HG03342 (cell line): ENCODE results near the gene FASTKD3.
A peak's percentile ranks its signal among the peaks of the same experiment; 100 is the strongest.

Experiments used
- ATAC-seq: cut with Tn5 transposase; IDR thresholded peaks from one replicate; pipeline ENCODE4 v1.9.1; 2021; ENCODE audit warnings: mild to moderate bottlenecking, moderate library complexity; ENCODE audit not compliant: unreplicated experiment

FASTKD3 gene

GRCh38 chr5:7850395-7851239 lies 18.2 kb downstream of the FASTKD3 start, which contains the start of gene CFAP90:
CFAP90 (minus strand) TSS chr5:7851133; CDS start chr5:7851021, 112 bp downstream.
- no peak for ATAC-seq

- no peak for ATAC-seq
These were observed 19.0 kb downstream of the FASTKD3 start for GRCh38 chr5:7849681-7850394.

DNA sequence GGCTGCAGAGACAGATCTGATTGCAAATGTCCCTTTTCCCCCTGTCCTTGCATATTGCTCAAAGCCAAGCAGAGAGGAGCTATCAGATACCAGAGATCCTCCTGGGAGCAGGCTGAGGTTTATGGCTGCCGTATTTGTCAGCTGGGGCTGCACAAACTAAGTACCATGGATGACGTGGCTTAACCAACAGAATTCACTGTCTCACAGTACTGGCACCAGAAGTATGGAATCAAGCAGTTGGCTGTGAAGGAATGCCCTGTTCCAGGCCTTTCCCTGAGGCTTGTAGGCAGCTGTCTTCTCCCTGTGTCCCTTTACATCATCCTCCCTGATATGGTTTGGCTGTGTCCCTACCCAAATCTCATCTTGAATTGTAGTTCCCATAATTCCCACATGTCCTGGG lies 20.5 kb downstream of the FASTKD3 start:
- no peak for ATAC-seq

- no peak for ATAC-seq
These were observed 22.5 kb downstream of the FASTKD3 start for GRCh38 chr5:7846327-7846726.

DNA sequence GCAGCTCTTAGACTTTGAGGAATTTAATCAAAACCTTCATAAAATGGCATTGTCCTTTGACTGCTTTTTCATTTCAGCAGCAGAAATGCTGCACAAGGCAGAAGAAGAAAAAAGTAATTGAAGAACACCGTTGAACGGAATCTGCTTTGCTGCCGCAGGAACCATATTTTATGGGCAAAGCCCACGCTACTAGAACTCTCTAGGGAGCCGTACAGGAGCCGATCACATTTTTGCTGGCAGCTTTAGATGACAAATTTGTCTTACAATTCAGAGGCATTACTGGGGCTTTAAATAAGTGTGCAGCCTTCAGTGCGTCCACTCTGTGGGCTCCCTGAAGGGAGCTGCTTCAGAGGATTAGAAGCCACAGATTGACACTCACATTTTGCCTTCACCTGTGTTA lies 23.3 kb downstream of the FASTKD3 start:
- no peak for ATAC-seq

DNA sequence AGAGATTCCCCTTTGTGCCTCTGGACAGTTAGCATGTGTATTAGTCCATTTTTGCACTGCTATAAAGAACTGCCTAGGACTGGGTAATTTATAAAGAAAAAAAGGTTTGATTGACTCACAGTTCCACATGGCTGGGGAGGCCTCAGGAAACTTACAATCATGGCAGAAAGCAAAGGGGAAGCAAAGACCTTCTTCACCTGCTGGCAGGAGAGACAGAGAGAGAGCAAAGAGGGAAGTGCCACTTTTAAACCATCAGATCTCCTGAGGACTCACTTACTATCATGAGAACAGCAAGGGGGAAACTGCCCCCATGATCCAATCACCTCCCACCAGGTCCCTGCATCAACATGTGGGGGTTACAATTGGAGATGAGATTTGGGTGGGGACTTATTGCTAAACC lies 23.9 kb downstream of the FASTKD3 start:
- no peak for ATAC-seq

- ATAC-seq, result no peak
These were observed 26.3 kb downstream of the FASTKD3 start for GRCh38 chr5:7842531-7842930.

DNA sequence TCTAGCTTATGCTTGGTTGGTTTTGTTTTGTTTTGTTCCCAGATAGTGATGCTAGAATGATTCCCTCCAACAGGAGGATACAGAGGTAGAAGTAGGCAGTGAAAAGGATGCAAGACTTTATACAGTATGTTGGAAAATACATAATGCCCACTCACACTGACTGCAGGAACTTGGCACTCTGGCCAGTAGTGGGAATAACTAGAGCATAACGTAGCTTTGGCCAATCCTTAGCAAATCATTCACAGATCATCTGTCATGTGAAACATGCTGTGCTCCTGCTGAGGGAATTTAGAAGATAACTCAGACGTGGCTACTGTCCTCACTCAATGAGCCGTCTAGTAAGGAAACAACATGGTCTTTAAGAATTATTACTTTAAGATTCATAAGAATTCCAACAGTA lies 31.4 kb downstream of the FASTKD3 start:
- ATAC-seq, result no peak

DNA sequence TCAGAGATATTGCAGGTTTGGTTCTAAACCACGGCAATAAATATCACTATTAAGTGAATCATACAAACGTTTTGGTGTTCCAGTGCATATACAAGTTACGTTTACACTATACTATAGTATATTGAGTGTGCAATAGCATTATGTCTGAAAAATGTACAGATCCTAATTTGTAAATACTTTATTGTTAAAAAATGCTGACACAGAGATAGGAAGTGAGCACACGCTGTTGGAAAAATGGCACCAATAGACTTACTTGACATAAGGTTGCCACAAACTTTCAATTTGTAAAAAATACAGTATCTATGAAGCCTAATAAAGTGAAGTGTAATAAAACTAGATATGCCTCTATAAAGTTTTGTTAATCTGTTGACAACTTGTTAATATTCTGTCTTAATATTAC lies 33.8 kb downstream of the FASTKD3 start:
- ATAC-seq, result no peak

DNA sequence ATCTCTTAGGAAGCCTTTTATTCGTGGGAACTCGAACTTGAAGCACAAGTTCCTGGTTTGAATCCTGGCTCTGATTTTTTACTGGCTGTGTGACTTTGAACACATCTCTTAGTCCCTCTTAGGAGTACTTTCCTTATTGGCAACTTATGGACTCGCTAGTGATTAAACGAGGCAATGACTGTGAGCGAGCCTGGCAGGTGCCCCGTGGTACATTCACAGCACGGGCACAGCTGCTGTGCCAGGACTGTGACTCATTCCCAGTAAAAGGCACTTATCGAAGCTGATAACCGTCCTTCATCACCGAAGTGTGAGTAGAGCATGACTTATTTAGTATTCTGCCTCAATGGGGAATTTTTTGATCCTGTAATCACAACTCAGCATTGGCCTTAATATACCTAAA lies 40.6 kb downstream of the FASTKD3 start:
- no peak for ATAC-seq

- no peak for ATAC-seq
These were observed 41.2 kb downstream of the FASTKD3 start for GRCh38 chr5:7827610-7828009.

- ATAC-seq, result no peak
These were observed 43.2 kb downstream of the FASTKD3 start for GRCh38 chr5:7825630-7826029.

DNA sequence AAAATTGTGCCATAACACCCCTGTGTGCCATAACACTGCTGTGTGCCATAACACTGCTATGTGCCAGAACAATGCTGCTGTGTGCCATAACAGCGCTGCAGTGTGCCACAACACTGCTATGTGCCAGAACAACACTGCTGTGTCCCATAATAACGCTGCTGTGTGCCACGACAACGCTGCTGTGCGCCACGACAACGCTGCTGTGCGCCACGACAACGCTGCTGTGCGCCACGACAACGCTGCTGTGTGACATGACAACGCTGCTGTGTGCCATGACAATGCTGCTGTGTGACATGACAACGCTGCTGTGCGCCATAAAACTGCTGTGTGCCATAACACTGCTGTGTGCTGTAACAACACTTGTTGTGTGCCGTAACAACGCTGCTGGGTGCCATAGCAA lies 43.8 kb downstream of the FASTKD3 start:
- ATAC-seq, result no peak

DNA sequence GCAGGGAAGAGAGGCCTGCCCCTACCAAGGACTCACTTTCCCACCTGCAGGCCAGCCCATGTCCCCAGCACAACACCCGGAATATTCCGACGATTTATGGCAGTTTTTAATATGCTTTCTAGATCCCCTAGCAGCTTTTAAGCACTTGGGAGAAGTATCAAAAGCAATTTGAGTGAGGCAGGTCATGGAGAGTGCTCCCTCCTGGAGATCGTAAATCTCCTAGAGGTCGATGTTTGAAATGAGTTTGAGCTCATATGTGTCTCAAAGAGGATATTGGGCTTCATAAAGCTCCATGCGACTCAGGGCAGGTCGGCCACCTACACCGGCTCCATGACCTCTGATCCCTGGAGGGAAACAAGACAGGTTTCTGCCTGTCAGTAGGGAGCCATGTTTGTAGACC lies 45.2 kb downstream of the FASTKD3 start:
- no peak for ATAC-seq

- ATAC-seq, result no peak
These were observed 46.4 kb downstream of the FASTKD3 start for GRCh38 chr5:7822449-7822848.

GRCh38 chr5:7816535-7816901 lies 52.3 kb downstream of the FASTKD3 start:
- ATAC-seq, result no peak

GRCh38 chr5:7815892-7816534 lies 52.8 kb downstream of the FASTKD3 start:
- peak; percentile 93 for ATAC-seq

DNA sequence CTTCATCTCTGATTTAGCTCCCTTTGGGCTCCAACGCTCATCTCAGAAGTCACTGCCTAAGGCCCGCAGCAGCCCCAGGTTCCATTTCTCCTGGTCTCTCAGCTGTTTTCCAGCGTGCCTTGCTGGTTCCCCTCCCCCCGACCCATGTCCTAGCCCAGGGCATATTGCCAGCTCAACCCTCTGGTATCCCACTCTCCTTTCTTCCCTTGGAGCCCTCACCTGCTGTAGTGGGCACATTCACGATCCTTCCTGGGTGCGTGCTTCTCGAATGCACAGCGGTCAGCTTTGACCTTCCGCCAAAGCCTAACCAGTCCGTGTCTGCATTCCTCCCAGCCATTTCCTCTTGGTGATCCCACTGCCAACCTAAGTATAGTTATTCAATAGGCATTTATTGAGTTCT lies 54.0 kb downstream of the FASTKD3 start:
- ATAC-seq, result no peak

GRCh38 chr5:7813576-7813975 lies 55.3 kb downstream of the FASTKD3 start:
- no peak for ATAC-seq

DNA sequence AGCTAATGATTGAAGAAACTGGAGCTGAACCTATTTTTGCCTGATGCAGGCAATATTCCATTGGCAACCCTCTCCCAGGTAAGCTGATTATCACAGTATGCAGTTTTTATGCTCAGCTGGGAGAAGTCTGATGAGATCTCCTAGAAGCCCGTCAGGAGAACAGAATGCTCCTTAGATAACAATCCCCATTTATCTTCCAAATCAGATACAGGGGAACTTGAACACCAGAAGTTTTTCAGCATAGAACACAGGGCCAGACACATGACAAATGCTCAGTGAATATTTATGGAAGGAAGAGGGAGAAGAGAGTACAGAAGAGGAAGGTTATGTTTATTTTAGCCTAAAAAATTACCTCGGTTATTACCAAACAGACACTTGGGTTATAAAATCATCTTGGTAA lies 55.8 kb downstream of the FASTKD3 start:
- no peak for ATAC-seq

DNA sequence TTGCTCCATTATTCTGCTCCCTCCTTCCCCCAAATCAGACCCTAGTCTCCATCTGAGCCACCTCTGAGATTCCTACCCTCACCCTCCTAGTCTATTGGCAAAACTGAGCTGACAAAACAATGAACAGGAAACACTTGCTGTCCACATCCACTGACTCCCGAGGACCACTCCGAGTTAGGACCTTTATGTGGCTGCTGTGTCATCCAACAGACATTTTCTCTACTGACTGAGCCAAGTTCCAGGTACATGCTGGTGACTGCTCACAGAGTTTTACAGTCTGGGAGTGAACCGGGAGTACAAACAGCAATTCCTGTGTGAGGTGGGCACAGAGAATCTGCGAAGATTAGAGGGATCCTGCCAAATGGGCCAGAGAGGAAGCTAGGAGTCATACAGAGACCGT lies 57.1 kb downstream of the FASTKD3 start:
- ATAC-seq, result no peak
